Smooth muscle cell (in vitro differentiated cells): ENCODE results near the gene CLPX. TPM values are rescaled to one million over a fixed set of nuclear protein-coding genes. Genes with fewer than 3 reads are reported as not detected.

Experiments
- DNase-seq: peaks from one replicate; lab custom pipeline; 2025; ENCODE audit not compliant: unreplicated experiment; lab: John Stamatoyannopoulos, UW
- H2AFZ ChIP-seq: fragments of 200-600 bp; sonication (generic); 2 replicates; pipeline ENCODE4 v1.6.0; 2016; ENCODE audit warnings: antibody characterized with exemption, low read depth, mild to moderate bottlenecking
- H3F3A ChIP-seq: fragments of 200-600 bp; sonication (generic); 2 replicates; pipeline ENCODE4 v1.6.0; 2017; ENCODE audit warnings: antibody characterized with exemption, low read depth
- H3K27ac ChIP-seq: fragments of 200-600 bp; sonication (generic); 2 replicates; pipeline ENCODE4 v1.5.1; 2016; ENCODE audit warnings: low read depth, mild to moderate bottlenecking
- H3K27me3 ChIP-seq: fragments of 200-600 bp; sonication (generic); 2 replicates; pipeline ENCODE4 v1.6.1; 2016; ENCODE audit warnings: low read depth, mild to moderate bottlenecking
- H3K36me3 ChIP-seq: fragments of 200-600 bp; sonication (generic); 2 replicates; pipeline ENCODE4 v1.5.1; 2016; ENCODE audit warnings: low read depth
- H3K4me1 ChIP-seq: fragments of 200-600 bp; sonication (generic); 2 replicates; pipeline ENCODE4 v1.5.1; 2016; ENCODE audit warnings: low read depth
- H3K4me2 ChIP-seq: fragments of 200-600 bp; sonication (generic); 2 replicates; pipeline ENCODE4 v1.6.0; 2016; ENCODE audit warnings: mild to moderate bottlenecking
- H3K4me3 ChIP-seq: fragments of 200-600 bp; sonication (generic); 2 replicates; pipeline ENCODE4 v1.5.1; 2016; ENCODE audit warnings: mild to moderate bottlenecking
- H3K79me2 ChIP-seq: fragments of 200-600 bp; sonication (generic); 2 replicates; pipeline ENCODE4 v1.6.0; 2016; ENCODE audit warnings: low read depth, mild to moderate bottlenecking
- H3K9ac ChIP-seq: fragments of 200-600 bp; sonication (generic); 2 replicates; pipeline ENCODE4 v1.6.0; 2016; ENCODE audit warnings: low read depth
- H3K9me3 ChIP-seq: fragments of 200-600 bp; sonication (generic); replicated peaks from 2 replicates; pipeline ENCODE4 v1.5.1; 2016; ENCODE audit warnings: low read depth
- H4K20me1 ChIP-seq: fragments of 200-600 bp; sonication (generic); 2 replicates; pipeline ENCODE4 v1.6.0; 2016; ENCODE audit warnings: low read depth
- WGBS: methylation state at CpG from one replicate; pipeline ENCODE4 v1.1.7; 2016; ENCODE audit warnings: low lambda C conversion rate; 5-methylcytosine and 5-hydroxymethylcytosine counted together
- polyA plus RNA-seq: library from polyadenylated mRNA; unstranded; fragments of >200 nt; fragmentation: Nextera tagmentation; extraction: Ambion mirVana; gene quantifications from 2 replicates; pipeline ENCODE4 v1.2.1, GENCODE V29; 2016
- total RNA-seq: library from RNA; depleted of rRNA; stranded (reverse); fragments of >200 nt; gene quantifications from 2 replicates; pipeline ENCODE4 v1.2.3, GENCODE V29; 2014
- TF ChIP-seq, protein P1 (sequence below): fragments of 200-600 bp; sonication (generic); IDR thresholded peaks from 2 replicates; pipeline ENCODE4 v1.5.1; 2017; ENCODE audit warnings: borderline replicate concordance, mild to moderate bottlenecking, antibody characterized with exemption; ENCODE audit not compliant: insufficient read depth, poor library complexity, severe bottlenecking

Gene CLPX
- total and polyA plus RNA-seq, 2 experiments from 2014 or later, result 21.8 to 34.8 TPM

DNA sequence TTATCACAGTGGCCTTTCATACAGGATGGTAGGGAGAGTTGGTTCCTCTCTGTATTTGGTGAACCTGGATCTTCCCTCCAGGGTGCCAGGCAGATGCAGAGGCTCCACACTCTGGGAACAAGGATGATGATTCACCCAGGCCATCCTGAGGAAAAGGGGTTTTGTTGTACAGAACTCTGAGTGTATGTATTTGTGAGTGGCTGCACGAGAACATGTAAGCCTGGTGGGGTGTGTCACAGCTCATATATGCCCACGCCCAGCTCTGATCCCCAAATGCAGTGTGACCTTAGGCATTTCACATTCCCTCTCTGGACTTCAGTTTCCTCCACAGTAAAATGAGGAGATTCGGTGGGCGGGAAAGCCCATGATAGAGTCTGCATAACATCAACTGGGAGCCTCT lies 37.7 kb upstream of the CLPX start:
- H3K79me2 ChIP-seq, result no peaks in the 10 kb centered on the region
- TF ChIP-seq, protein P1, sequence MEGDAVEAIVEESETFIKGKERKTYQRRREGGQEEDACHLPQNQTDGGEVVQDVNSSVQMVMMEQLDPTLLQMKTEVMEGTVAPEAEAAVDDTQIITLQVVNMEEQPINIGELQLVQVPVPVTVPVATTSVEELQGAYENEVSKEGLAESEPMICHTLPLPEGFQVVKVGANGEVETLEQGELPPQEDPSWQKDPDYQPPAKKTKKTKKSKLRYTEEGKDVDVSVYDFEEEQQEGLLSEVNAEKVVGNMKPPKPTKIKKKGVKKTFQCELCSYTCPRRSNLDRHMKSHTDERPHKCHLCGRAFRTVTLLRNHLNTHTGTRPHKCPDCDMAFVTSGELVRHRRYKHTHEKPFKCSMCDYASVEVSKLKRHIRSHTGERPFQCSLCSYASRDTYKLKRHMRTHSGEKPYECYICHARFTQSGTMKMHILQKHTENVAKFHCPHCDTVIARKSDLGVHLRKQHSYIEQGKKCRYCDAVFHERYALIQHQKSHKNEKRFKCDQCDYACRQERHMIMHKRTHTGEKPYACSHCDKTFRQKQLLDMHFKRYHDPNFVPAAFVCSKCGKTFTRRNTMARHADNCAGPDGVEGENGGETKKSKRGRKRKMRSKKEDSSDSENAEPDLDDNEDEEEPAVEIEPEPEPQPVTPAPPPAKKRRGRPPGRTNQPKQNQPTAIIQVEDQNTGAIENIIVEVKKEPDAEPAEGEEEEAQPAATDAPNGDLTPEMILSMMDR, result no peak
- 72% methylated on average over 4 of the region's 4 CpGs for WGBS

DNA sequence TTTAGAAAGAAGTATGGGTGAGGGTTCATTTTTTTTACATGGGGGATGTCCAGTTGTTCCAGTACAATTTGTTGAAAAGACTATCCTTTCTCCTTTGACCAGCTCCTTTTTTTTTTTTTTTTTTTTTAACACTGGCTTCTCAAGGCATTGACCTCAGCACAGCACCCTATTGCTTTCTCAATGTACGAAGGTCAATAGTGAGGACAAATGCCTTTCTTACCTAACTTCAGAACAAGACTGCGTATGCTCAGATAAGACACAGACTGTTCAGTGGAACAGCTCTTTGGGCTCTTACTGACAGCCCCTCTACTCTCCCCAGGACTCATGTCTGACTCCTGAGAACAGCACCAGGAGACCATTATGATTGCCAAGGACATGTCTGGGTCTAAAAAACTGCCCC lies 36.6 kb upstream of the CLPX start:
- WGBS, result 91% methylated on average over 2 of the region's 2 CpGs
- H3K79me2 ChIP-seq, result no peaks in the 10 kb centered on the region
- no peaks in the 10 kb centered on the region for H4K20me1 ChIP-seq
- H3K4me1 ChIP-seq, result no peaks in the 10 kb centered on the region
- no peaks in the 10 kb centered on the region for H3K36me3 ChIP-seq
- H3K4me3 ChIP-seq, result no peak overlapping the region
- DNase-seq, result no peak
- H2AFZ ChIP-seq, result no peak overlapping the region
- no peak overlapping the region for H3K27ac ChIP-seq
- H3F3A ChIP-seq, result no peaks in the 10 kb centered on the region
- no peaks in the 10 kb centered on the region for H3K27me3 ChIP-seq
- TF ChIP-seq, protein P1, result no peak
- H3K9me3 ChIP-seq, result no peaks in the 10 kb centered on the region
- no peak overlapping the region for H3K4me2 ChIP-seq
- no peak overlapping the region for H3K9ac ChIP-seq

More for the DNA sequence above, 37.7 kb upstream of the CLPX start:
- Histone ChIP-seq H3K27me3 (no peaks in the 10 kb centered on the region), H3K4me2 (no peak overlapping the region), H2AFZ (no peak overlapping the region), H3K4me1 (no peaks in the 10 kb centered on the region), H3K9me3 (no peaks in the 10 kb centered on the region), H4K20me1 (no peaks in the 10 kb centered on the region), H3K36me3 (no peaks in the 10 kb centered on the region), H3K4me3 (no peak overlapping the region), H3K9ac (no peak overlapping the region), H3F3A (no peaks in the 10 kb centered on the region), H3K27ac (no peak overlapping the region)
- no peak for DNase-seq

DNA sequence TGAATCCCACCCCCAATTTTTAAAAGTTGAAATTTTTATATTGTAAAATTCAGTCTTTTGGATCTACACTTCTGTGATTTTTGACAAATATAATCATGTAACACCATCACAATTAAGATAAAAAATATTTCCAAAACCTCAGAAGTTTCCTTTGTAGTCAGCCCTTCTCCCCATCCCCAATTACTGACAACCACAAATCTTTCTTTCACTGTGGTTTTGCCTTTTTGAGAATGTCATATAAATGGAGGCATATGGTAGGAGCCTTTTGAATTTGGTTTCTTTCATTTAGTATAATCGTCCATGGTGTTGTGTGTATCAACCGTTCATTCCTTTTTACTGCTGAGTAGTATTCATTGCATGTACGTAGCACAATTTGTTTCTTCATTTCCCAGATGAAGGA lies 34.0 kb upstream of the CLPX start:
- no peaks in the 10 kb centered on the region for H3K9me3 ChIP-seq
- no peak overlapping the region for H3K9ac ChIP-seq
- TF ChIP-seq, protein P1, result no peak
- no peaks in the 10 kb centered on the region for H3K4me1 ChIP-seq
- H3K27me3 ChIP-seq, result no peaks in the 10 kb centered on the region
- no peak overlapping the region for H3K4me2 ChIP-seq
- H2AFZ ChIP-seq, result no peak overlapping the region
- H3K36me3 ChIP-seq, result no peaks in the 10 kb centered on the region
- 88% methylated on average over 3 of the region's 3 CpGs for WGBS
- H3K79me2 ChIP-seq, result no peaks in the 10 kb centered on the region
- H3F3A ChIP-seq, result no peaks in the 10 kb centered on the region
- H4K20me1 ChIP-seq, result no peaks in the 10 kb centered on the region
- no peak overlapping the region for H3K4me3 ChIP-seq
- no peak for DNase-seq
- no peak overlapping the region for H3K27ac ChIP-seq
